NCI-H345 treated with DMSO at 0.1 percent for 48 hours (cell line): ENCODE results near the gene CCDC33.

Experiments
- DNase-seq: peaks from one replicate; lab custom pipeline; 2025; ENCODE audit not compliant: unreplicated experiment; lab: John Stamatoyannopoulos, UW

The CCDC33 gene

DNA sequence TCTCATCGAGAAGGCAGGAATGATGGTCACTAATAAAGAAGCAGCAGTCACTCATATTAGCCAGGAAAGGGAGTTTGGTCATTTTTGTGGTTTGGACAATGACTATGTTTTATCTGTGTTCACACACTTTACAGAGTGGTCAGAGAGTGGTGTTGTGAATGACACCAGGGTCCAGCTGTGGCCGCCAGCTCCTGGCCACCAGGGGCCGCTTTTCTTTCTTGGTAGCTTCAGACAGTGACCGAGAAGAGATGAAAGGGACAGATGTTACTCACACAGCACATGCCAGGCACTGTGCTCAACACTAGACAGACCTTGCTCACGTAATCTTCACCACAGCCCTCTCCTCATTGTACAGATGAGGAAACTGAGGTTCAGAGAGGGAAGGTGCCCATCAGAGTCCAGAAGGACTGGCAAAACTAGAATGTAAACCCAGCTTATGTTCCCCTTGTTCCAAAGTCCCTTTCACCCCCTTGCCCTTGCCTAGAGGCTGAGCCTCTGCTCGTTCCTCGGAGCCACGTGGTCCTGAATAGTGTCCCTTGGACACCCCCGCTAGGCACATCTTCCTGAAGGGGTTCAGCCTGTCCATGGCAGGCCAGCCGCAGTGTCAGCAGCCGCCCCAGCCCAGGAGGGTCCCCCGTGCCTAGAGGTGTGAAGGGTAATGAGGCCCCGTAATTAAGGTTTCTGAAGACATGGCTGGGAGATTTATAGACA lies 75.8 kb downstream of the CCDC33 start:
- no peak for DNase-seq

DNA sequence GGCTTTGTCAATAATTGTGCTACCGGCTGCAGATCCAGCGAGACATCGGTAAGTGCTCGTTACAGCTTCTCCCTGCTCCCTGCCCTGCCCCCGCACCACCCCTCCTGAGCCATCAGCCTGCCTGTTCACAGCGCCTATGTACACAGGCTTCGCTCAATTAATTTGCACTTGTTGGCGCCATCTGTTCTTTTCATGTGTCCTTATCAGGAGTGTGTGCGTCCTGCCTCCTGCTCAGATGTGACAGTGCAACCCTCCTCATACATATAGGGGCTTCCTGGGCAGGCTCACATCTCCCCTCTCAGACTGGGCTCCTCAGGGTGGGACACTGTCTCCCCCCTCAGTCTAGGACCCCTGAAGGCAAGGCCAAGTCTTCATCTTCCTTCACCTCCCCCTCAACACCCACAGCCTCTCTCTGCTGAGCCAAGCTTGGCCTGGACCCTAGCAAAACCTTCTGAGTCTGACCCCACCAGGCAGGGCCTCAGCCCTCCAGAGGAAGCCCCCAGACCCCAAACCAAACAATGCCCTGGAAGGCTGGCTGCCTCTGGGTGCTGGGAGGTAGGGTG lies 76.4 kb downstream of the CCDC33 start:
- peak; percentile 84 for DNase-seq

DNA sequence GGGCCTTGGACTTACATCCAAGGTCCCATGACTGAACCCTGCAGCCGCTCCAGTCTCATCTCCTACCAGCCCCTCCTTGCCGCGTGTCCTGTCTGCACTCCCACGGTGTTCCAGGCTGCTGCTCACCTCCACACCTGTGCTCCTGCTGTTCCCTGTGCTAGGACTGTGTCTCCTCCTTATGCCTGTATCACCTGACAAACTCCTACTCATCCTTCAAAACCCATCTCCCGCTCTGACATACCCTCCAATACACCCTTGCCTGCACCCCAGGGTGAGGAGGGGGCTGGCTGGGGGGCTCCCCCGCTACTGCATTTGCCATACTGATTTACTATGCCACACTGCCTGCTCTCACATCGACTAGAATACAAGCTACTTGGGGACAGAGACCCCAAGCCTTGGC lies 77.8 kb downstream of the CCDC33 start:
- no peak for DNase-seq

DNA sequence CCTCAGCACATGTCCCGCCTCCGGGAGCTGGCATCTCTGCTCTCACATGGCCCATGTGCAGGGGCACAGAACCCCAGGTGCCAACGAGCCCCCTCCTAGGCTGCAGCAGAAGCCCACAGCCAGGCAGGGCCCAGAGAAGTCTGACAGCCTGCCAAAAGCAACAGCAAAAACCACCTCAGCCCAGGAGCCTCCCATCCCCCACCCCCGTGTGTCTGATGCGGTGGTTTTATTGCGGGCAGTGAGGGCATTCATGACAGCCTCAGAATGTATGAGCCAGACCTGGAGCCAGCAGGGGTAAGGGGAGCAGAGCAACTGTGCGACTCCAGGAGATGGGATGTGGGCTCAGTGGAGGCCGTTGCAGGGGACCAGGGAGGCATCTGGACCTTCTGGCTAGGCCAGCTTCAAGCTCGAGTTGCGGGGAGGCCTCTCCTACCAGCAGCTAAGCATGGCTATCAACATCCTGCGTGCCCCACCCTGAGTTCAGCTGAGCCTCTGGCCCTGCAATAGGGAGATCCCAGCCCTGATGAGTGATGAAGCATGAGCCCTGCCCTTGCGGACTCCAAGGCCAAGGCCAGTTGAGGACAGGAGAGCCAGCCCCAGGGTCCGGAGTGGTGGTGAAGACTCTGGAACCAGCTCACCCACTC lies 78.8 kb downstream of the CCDC33 start:
- DNase-seq = no peak

DNA sequence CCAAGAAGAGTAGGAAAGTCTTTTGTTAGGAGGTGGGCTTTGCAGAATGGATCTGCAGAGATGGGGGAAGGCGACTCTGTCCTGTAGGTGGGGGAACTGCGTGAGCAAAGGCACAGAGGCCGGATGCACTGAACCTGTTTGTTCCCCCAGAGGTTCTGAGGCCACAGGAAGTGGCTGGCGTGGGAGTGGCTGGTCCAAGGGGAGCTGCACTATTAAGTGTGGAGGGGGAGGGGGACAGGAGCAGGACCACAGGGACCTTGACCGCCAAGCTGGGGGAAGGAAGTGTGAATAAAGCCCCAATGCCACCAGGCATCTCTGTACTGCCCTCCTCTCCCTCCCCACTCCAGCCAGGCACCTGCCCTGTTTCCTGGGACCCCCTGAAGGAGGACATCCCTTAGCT lies 79.5 kb downstream of the CCDC33 start:
- no peak for DNase-seq

DNA sequence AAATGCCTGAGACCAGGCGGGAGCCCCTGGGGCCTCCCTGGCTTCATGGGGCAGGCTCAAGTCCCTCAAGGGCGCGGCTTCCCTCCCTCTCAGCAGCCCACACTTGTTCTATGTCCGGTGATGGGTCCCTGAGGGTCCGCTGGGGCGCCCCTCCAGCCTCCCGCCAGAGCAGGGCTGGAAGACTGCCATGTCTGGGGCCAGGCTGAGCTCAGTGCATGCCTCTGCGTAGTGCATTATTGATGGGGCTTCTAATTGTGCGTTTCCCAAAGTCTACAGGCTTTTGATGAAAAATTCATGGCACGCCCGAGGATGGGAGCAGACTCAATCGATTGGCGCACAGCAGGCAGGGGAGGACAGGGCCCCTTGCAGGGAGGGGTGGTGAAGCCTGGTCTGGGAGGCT lies 80.0 kb downstream of the CCDC33 start:
- DNase-seq = no peak

DNA sequence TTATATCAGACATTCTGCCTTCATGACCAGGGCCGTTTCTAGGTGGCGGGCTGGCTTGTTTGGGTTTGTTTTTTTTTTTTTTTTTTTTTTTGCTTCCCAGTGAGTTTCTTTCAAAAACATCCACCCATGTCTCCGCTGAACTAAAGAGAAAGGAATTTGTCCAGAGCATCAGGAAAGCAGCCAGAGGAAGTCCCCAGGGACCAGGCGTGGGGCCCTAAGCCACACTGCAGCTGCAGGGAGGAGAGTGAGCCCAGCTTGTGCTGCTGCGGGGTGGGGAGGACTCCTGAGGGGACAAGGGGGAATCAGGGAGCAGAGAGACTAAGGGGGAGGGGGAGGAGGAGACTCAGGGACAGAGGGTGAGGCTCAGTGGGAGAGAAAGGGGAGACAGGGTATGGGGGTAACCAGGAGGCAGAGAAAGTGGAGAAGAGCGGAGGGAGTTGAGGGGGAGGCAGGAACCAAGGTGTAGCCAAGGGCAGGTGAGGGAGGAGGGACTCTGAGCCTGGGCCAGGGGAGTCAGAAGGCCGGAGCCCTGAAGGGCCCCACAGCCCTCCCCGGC lies 81.8 kb downstream of the CCDC33 start:
- DNase-seq = peak; percentile 54

DNA sequence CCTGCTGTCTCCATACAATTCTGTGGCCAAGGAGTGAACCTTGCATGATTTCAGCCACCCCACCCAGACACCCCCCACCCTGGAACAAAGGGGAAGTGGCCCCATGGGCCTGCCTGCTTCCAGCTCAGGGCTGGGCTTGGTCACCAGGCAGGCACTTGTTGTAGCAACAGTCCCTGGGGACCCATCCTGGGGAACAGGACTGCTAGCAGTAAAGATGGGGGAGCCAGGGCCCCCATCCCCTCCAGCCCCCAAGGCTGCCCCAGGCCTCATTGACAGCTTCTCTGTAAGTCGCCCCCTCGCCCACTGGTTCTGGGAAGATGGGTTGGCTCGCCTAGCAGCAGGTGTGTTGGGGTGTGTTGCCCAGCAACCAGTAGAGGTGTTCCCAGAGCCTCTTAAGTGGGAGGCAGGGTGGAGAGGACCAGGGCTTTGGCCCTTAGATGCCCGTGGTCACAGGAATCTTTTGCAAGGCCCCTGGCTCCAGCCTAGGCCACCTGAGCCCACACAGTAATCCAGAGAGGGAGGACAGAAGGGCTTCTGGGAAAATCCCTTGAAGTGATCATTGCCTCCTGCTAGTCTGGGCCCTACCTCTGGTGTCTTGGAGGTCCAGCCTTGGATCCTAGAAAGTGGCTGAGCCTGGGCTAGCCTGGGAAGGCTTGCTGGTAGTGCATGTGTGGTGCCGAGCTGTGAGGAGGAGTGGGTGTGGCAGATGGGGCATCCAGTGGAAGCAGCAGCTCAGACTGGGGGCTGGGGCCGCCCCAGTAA lies 82.4 kb downstream of the CCDC33 start:
- peak; percentile 60 for DNase-seq

DNA sequence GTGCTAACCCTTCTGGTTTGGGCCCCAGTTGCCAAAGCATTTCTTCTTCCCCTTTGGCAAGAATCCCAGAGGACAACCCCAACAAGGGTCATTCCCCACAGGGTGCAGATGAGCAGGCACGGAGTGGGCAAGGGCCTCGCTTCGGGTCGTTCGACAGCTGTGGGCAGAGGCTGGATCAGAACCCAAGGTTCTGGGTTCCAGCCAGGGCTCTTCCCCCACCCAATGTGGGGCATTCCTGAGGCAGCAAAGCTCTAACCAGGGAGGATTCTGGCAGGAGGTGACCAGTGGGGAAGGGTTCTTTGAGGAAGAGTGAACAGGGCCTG lies 83.0 kb downstream of the CCDC33 start:
- no peak for DNase-seq

DNA sequence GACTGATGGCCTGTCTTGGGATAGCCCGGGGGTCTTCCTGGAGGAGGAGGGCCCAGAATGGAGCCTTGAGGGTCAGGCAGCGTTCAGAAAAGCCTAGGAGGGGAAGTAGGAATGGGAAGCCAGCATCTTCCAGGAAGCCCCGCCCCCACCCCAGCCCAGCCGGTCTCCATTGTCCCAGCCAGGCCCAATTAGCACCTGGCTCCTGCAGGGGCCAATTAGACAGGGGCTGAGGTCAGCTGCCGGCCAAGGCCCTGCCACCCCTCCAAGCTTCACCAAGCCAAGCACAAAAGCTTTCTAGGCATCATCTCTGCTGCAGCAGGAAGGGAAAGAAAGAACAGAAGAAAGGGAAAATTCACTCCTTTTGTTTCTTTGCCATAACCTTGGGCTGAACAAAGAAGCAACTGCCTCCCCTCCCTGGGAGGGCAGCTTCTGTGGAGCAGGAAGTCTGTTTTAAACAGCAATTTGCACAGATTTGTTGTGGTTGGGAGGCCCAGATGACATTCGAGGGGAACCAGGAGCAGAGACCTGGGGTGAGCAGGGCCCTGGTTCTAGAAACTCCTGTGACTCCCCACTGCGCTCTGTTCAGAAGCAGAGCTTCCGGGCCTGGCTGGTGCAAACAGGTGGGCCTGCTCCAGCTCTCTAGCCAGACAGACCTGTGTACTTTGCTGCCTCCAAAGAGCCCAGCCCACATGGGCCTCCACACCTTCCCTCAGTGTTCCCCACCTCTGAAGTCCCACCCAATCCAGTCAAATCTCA lies 83.6 kb downstream of the CCDC33 start:
- DNase-seq = no peak

DNA sequence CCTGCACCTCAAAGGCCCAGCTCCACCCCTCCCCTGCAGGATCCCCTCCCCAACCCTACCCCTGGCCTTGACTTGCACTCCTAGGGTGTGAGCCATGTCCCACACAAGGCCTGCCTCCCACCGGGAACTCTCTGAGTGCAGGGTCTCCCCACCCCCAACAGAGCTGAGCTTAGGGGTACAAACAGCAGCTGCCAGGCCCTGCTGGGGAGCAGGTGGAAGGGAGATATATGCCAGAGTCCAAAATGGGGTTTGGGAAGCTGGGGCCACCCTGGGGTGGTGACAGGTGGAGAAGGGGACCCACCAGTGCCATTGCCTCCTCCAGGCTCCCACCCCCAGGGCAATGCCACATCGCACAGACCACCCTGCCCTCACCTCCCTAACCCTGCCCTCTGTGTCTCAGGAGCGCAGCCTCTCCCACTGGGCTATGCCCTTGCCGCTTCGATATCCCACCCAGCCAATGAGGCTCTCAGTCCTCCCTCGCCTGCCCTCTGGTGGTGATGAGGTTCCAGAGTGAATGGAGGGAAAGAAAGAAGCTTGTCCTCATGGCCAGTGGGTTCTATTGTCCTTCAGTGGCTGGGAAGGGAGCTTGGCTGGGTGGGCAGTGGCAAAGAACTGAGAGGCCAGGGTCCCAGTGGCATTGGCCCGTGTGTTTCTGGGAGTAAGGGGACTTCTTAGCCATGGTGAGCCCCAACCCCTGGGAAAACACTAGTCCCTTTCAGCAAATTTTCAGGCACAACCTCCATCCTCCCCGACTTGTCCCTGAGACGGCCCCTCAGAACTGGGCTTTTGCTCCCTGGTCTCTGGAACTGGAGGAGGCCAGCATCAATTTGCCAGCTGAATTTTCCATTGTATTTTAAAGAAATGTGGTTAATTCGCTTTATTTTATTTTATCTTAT lies 84.5 kb downstream of the CCDC33 start:
- DNase-seq = no peak

DNA sequence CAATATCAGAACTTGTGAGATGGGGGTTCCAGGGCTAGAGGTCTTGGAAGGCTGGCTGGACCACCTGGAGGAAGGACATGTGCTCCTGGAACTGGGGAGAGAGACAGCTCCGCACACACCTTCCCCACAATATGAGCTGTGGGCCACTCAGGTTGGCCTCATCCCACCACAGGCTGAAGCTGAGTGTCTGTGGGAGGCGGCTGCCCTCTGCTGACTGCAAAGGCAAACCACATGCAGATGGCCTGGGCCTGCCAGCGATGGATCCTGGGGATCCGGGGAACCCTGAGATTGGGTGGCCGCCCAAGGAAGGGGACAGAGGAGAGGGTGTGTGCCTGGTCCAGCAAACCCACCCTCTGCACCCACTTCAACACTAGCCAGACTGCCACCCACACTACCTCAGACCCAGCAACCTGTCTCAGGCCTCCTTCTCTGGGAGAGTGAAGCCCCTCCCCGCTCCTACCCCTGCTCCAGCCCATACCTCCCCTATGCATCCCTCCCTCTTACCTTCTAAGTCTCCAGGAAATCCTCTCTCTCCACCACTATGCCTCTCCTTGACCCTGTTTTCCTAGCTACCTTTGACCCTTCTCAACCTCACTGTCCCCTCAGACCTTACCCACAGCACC lies 86.5 kb downstream of the CCDC33 start:
- DNase-seq = peak; percentile 15

DNA sequence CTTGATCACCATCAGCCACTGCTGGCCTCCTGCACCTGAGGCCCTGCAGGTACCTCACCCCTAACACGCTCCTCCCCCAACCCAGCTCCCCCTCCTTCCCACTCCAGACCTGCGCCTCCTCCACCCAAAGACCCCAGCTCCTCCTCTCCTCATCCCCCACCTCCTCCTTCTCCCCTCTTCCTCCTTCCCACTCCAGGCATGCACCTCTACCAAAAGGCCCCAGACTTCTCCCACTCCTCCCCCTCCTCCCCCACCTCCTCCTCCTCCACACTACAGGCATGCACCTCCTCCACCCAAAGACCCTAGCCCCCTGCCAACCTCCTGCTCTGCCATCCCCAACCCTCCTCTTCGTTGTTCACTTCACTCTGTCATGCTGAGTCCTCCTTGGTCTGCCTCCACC lies 88.6 kb downstream of the CCDC33 start:
- no peak for DNase-seq

DNA sequence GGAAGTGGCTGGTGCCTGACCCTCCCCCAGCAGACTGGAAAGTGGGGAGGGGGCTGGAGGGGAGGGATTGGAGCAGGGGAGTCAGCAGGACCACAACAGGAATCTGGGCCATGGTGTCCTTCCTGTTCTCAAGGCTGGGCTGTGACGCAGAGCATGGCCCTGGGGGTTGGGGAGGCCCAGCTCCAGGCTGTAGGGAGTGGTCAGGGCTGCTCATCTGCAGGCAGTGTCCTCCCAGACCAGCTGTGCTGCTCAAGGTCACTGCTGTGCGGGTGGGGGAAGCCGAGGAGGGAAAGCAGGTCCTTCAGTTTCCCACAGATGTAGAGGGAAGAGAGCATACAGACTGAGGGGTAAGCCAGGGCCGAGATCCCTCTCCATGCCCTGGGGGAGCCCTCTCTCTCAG lies 90.6 kb downstream of the CCDC33 start:
- no peak for DNase-seq

DNA sequence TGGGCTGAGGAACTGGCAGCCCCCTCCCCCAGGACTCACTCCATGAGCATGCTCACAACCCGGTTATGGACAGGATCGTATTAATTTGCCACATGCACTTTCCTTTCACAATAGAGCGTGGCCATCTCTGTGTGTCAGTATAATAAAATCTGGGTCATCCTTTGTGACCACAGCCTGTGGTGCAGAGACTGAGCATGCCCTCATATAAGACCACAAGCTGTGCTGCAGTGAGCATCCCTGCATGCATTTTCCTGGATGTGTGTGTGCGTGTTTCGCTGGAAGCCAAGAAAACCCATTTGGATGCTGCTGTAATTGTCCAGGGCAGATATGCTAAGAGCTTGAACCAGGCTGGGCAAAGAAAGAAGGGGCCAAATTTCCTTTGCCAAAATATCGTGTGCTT lies 91.6 kb downstream of the CCDC33 start:
- no peak for DNase-seq

DNA sequence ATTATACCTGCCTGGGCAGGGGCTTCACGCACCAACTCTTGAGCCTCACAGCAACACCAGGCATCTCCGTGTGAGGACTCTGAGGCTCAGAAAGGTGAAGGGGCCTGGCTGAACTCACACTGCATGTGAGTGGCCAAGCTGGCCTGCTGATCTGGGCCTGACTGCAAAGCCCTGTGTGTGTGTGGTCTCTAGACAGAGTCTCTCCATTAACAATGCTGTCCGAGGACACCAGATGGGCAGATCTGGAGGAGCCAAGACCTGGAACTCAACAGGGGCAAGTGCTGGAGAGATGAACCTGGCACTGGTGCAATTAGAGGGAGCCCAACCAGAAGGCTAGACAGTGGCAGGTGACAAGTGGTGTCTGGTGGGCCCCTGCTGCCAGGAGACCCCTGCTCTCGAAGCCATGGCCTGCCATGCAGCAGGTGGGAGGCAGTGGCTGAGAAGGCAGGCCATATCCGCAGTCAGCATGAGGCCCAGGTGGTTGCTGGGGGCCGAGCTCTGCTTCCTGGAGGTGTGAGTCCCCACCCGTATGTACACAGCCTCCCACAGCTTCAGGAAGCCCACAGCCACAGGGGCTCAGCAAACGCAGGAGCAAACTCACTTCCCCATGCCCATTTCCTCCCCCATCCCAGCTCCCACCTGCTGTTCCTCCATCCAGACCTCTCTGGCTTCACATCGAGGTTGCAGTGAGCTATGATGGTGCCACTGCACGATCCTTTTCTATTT lies 92.4 kb downstream of the CCDC33 start:
- no peak for DNase-seq

DNA sequence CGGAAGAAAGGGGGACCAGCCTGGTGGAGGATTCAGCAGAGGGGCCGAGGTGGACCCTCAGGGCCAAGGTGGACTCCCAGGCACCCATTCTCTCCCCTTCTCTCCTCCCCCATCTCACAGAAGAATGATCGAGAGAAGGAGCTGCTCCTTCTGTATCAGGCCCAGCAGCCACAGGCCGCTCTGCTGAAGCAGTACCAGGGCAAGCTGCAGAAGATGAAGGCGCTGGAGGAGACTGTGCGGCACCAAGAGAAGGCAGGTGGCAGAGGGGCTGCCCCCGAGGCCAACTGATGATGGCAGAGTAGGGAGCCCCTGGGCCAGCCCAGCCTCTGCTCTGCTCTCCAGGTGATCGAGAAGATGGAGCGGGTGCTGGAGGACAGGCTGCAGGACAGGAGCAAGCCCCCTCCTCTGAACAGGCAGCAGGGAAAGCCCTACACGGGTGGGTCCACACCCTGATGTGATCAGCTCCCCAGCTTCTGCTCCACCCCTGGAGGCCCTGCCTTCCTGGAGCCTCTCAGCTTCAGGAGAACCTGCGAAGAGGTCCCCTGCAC lies 94.8 kb downstream of the CCDC33 start:
- no peak for DNase-seq

DNA sequence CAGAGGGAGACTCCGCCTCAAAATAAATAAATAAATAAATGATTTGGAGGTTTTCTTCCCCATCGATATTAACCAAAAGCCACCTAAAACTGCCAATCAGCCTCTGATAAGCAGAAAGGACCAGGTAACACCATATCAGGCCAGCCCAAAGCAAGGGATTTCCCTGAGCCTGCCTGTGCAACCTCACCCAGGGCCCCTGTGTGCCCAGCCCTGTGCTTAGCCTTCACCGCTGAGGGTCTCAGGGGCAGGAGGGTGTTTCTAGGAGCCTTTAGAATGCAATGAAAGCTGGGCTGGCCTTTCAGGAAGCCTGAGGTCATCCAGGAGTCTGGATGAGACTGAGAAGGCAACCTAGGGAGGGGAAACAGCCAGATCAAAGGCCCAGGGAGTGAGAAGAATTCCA lies 95.9 kb downstream of the CCDC33 start:
- no peak for DNase-seq

DNA sequence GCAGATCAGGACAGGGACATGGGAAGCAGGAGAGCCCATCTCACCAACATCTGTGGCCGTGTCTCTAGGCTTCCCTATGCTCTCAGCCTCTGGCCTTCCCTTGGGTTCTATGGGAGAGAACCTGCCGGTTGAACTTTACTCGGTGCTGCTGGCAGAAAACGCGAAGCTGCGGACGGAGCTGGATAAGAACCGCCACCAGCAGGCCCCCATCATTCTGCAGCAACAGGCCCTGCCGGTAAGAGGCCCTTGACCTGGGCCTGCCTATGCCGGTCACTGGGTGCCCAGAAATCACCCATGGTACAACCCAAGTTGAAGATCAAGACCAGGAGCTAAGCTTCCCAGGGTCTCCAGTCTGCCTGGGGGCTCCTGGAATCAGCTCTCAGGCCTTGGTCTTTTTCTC lies 96.5 kb downstream of the CCDC33 start:
- no peak for DNase-seq
